ENCODE results near the gene LYPD6B.

Gene LYPD6B

DNA sequence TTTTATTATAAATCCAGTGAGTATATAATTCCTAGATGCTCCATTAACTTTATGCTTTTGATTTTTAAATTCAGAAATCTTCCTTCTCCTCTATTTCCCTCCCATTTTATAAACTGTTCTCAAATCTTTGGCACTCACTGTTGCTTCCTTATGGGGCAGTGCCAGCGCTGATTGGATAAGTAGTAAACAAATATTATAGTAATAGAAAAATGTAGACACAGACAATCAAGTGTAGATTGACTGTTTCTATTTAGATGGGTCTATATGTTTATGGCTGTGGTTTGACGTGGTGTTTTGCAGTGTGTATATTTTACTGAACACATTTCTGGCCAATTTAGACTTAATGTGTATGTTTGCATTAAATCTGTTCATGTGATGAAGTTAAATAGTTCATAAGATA lies 36.6 kb downstream of the LYPD6B start:
- no peak overlapping the region for H3K27ac ChIP-seq (ENCODE audit: low read depth, low read length)
- no peaks in the 10 kb centered on the region for H3K4me1 ChIP-seq (ENCODE audit: control insufficient read depth, insufficient read depth, low read length)
- no peaks in the 10 kb centered on the region for H3K36me3 ChIP-seq (ENCODE audit: control insufficient read depth, insufficient read depth, low read length)
- H3K9ac ChIP-seq (ENCODE audit: low read length): no peak overlapping the region
- no peak overlapping the region for H3K4me3 ChIP-seq (ENCODE audit: low read length)
- H3K27me3 ChIP-seq (ENCODE audit: control insufficient read depth, insufficient read depth, low read length): no peaks in the 10 kb centered on the region

GRCh38 chr2:149075853-149076252 lies 37.4 kb downstream of the LYPD6B start:
- Histone ChIP-seq H3K36me3 (ENCODE audit: control insufficient read depth, insufficient read depth, low read length) (no peaks in the 10 kb centered on the region), H3K27me3 (ENCODE audit: control insufficient read depth, insufficient read depth, low read length) (no peaks in the 10 kb centered on the region), H3K4me1 (ENCODE audit: control insufficient read depth, insufficient read depth, low read length) (no peaks in the 10 kb centered on the region), H3K9ac (ENCODE audit: low read length) (no peak overlapping the region), H3K27ac (ENCODE audit: low read depth, low read length) (no peak overlapping the region), H3K4me3 (ENCODE audit: low read length) (no peak overlapping the region)

DNA sequence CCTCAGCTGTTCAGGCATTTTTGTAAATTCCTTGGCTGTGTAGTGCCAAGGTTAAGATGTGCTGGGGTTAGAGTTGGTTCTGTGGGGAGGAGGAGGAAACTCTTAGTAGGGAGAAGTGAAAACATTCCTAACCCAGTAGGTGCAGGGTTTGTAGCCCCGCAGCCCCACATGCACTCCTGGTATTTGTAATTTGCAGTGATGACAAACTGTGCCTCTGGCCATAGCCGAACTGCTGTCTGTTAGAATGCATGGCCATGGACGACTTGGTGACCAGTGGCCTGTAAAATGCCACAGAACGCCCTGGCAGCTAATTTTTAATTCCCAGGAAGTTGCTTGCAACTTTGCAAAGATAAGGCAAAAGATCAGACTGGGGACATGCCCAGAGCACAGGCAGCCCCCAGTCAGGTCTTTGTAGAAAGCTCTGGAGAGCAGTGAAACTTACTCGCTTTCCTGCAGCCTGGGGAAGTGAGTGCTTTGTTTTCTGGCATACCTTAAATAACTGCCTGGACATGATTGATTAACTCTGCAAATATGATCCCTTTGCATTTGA lies 38.4 kb downstream of the LYPD6B start:
- no peak overlapping the region for H3K4me3 ChIP-seq (ENCODE audit: low read length)
- no peaks in the 10 kb centered on the region for H3K27me3 ChIP-seq (ENCODE audit: control insufficient read depth, insufficient read depth, low read length)
- H3K36me3 ChIP-seq (ENCODE audit: control insufficient read depth, insufficient read depth, low read length): no peaks in the 10 kb centered on the region
- no peak overlapping the region for H3K9ac ChIP-seq (ENCODE audit: low read length)
- no peak overlapping the region for H3K27ac ChIP-seq (ENCODE audit: low read depth, low read length)
- H3K4me1 ChIP-seq (ENCODE audit: control insufficient read depth, insufficient read depth, low read length): no peaks in the 10 kb centered on the region

- no peaks in the 10 kb centered on the region for H3K4me1 ChIP-seq (ENCODE audit: control insufficient read depth, insufficient read depth, low read length)
- no peaks in the 10 kb centered on the region for H3K36me3 ChIP-seq (ENCODE audit: control insufficient read depth, insufficient read depth, low read length)
- H3K9ac ChIP-seq (ENCODE audit: low read length): no peak overlapping the region
- no peak overlapping the region for H3K4me3 ChIP-seq (ENCODE audit: low read length)
- no peaks in the 10 kb centered on the region for H3K27me3 ChIP-seq (ENCODE audit: control insufficient read depth, insufficient read depth, low read length)
- no peak overlapping the region for H3K27ac ChIP-seq (ENCODE audit: low read depth, low read length)
Observed at GRCh38 chr2:149077861-149078260, 39.4 kb downstream of the LYPD6B start.

DNA sequence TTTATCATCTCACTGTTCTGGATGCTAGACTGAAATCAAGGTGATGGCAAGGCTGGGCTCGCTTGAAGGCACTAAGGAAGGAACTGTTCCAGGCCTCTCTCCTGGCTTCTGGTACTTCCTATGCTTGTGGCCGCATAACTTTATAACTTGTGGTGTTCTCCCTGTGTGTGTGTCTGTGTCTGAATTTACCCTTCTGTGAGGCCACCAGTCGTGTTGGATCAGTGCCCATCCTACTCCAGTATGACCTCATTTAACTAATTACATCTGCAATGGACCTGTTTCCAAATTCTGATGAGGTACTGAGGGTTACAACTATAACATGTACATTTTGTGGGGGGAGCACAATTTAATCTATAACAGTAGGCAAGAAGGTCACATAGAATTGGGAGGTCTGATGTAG lies 41.6 kb downstream of the LYPD6B start:
- no peaks in the 10 kb centered on the region for H3K36me3 ChIP-seq (ENCODE audit: control insufficient read depth, insufficient read depth, low read length)
- no peaks in the 10 kb centered on the region for H3K4me1 ChIP-seq (ENCODE audit: control insufficient read depth, insufficient read depth, low read length)
- H3K9ac ChIP-seq (ENCODE audit: low read length): no peak overlapping the region

DNA sequence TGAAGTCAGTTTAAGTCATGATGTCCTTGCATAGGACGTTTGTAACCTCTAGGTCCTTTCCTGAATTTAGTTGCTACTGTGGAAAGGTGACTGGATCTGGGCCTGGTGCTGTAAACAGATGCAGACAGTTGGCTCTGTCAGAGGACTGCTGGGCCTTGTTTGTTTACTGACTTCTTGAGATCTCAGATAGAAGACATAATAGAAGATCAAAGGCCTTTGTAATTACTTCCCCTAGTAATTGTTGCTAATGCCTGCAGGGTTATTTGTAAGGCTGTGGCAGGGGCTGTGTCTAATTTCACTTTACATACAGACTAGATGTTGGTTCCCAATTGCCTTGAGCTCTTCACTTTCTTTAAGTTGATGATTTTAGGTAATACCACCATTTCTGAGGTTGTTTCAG lies 42.5 kb downstream of the LYPD6B start:
- no peaks in the 10 kb centered on the region for H3K36me3 ChIP-seq (ENCODE audit: control insufficient read depth, insufficient read depth, low read length)
- no peaks in the 10 kb centered on the region for H3K27me3 ChIP-seq (ENCODE audit: control insufficient read depth, insufficient read depth, low read length)
- no peaks in the 10 kb centered on the region for H3K4me1 ChIP-seq (ENCODE audit: control insufficient read depth, insufficient read depth, low read length)
- no peak overlapping the region for H3K9ac ChIP-seq (ENCODE audit: low read length)
- no peak overlapping the region for H3K27ac ChIP-seq (ENCODE audit: low read depth, low read length)
- no peak overlapping the region for H3K4me3 ChIP-seq (ENCODE audit: low read length)

More for the DNA sequence above, 41.6 kb downstream of the LYPD6B start:
- Histone ChIP-seq H3K27ac (ENCODE audit: low read depth, low read length) (no peak overlapping the region), H3K4me3 (ENCODE audit: low read length) (no peak overlapping the region), H3K27me3 (ENCODE audit: control insufficient read depth, insufficient read depth, low read length) (no peaks in the 10 kb centered on the region)

DNA sequence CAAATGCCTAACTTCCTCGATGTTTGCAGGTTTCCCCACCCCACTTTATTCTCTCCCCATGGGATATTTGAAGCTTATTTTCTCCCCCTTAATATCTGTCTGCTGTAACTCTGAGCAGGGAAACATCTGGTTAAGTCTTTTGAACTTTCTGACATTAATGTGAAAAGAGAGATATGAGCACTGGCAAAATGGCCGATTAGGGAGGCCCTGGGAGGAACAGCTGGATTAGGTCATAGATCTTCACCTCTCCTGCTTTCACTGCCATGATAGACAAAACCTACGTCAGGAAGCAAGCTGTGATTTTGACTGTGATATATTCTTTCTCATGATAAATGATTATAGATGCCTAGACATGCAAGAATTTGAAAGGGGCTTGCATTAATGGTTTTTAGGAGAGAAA lies 43.6 kb downstream of the LYPD6B start:
- Histone ChIP-seq H3K9ac (ENCODE audit: low read length) (no peak overlapping the region), H3K4me1 (ENCODE audit: control insufficient read depth, insufficient read depth, low read length) (no peaks in the 10 kb centered on the region), H3K27me3 (ENCODE audit: control insufficient read depth, insufficient read depth, low read length) (no peaks in the 10 kb centered on the region), H3K4me3 (ENCODE audit: low read length) (no peak overlapping the region), H3K36me3 (ENCODE audit: control insufficient read depth, insufficient read depth, low read length) (no peaks in the 10 kb centered on the region), H3K27ac (ENCODE audit: low read depth, low read length) (no peak overlapping the region)

DNA sequence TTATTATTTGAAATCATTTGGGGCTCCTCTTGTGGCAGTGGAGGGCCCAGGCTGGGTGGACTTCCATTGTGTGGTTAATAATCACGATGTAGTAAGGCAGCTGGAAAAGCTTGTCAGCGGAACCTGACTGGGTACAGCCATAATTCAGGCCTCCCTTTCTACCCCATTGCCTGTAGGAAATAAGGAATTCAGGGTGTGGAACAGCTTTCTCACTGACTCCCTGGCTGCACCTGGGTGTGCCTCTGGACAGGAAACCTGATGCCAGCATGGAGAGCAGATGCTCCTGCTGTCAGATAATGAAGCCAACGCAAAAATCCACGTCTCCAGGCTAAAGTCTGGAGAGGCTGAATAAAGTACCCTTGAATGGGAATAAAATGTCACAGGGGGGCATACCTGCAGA lies 44.2 kb downstream of the LYPD6B start:
- Histone ChIP-seq H3K9ac (ENCODE audit: low read length) (no peak overlapping the region), H3K36me3 (ENCODE audit: control insufficient read depth, insufficient read depth, low read length) (no peaks in the 10 kb centered on the region), H3K4me1 (ENCODE audit: control insufficient read depth, insufficient read depth, low read length) (no peaks in the 10 kb centered on the region), H3K27ac (ENCODE audit: low read depth, low read length) (no peak overlapping the region), H3K27me3 (ENCODE audit: control insufficient read depth, insufficient read depth, low read length) (no peaks in the 10 kb centered on the region), H3K4me3 (ENCODE audit: low read length) (no peak overlapping the region)

DNA sequence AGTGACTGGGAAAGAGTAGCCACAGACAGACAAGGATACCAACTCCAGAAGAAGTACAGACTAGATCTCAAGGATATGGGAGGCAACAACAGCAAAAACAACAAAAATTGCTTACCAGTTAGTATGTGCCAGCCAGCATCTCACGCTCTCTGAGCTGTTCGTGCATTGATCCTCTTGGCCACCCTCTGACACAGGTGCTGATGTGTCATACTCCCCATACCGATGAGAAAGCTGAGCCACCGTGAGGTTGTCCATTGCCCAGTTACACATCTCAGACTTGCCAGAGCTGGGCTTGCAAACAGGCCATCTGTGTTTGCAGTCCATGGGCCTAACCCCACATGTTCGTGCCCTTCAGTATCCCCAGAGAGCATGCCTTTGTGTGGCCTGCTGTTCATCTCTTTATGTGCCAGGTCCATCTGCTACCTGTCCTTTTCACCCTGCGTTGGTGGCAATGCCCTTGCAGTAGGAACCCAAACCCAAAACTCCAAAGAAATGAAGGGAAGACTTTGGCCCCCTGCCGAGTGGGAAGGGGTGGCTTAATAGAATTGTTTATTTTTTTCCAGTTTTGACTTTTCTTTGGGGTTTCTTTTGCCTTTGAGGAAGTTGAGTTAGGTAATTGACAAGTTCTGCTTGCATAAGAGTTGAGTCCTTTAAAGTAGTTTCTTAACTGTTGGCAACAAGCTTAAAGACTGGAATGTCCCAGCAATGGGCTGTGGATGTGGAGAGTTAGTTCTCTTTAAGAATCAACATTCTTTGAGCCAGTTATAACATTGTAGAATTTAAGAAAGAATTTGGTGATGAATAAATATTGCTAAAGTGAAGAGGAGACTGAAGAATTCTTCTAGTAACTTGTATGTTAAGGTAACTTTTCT lies 46.7 kb downstream of the LYPD6B start:
- Histone ChIP-seq H3K27ac (ENCODE audit: low read depth, low read length) (no peak overlapping the region), H3K9ac (ENCODE audit: low read length) (no peak overlapping the region), H3K36me3 (ENCODE audit: control insufficient read depth, insufficient read depth, low read length) (no peaks in the 10 kb centered on the region), H3K4me3 (ENCODE audit: low read length) (no peak overlapping the region), H3K4me1 (ENCODE audit: control insufficient read depth, insufficient read depth, low read length) (no peaks in the 10 kb centered on the region), H3K27me3 (ENCODE audit: control insufficient read depth, insufficient read depth, low read length) (no peaks in the 10 kb centered on the region)

GRCh38 chr2:149087751-149088150 lies 49.3 kb downstream of the LYPD6B start:
- H3K9ac ChIP-seq (ENCODE audit: low read length): no peak overlapping the region
- H3K27me3 ChIP-seq (ENCODE audit: control insufficient read depth, insufficient read depth, low read length): no peaks in the 10 kb centered on the region
- H3K36me3 ChIP-seq (ENCODE audit: control insufficient read depth, insufficient read depth, low read length): no peaks in the 10 kb centered on the region
- no peak overlapping the region for H3K4me3 ChIP-seq (ENCODE audit: low read length)
- no peaks in the 10 kb centered on the region for H3K4me1 ChIP-seq (ENCODE audit: control insufficient read depth, insufficient read depth, low read length)
- H3K27ac ChIP-seq (ENCODE audit: low read depth, low read length): no peak overlapping the region

DNA sequence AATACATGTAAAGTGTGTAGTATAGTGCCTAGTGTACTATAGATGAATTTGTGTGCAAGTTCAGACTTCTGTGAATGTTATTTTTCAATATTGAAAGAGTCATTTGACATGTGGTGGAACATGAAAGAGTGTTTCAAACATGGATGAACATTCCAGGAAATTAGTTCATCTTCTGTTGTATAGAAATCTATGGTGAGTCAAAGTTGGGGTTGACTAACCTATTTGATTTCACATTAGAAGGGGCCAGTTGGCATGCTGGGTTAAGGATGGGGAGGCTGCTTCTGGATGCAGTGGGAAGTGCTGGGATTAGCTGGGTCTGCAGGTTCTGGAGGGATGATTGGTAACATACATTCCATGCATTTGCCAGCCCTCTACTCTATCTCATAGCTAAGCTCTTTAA lies 50.6 kb downstream of the LYPD6B start:
- Histone ChIP-seq H3K36me3 (ENCODE audit: control insufficient read depth, insufficient read depth, low read length) (no peaks in the 10 kb centered on the region), H3K27ac (ENCODE audit: low read depth, low read length) (no peak overlapping the region), H3K27me3 (ENCODE audit: control insufficient read depth, insufficient read depth, low read length) (no peaks in the 10 kb centered on the region), H3K4me1 (ENCODE audit: control insufficient read depth, insufficient read depth, low read length) (no peaks in the 10 kb centered on the region), H3K9ac (ENCODE audit: low read length) (no peak overlapping the region), H3K4me3 (ENCODE audit: low read length) (no peak overlapping the region)

- Histone ChIP-seq H3K27ac (ENCODE audit: low read depth, low read length) (no peak overlapping the region), H3K27me3 (ENCODE audit: control insufficient read depth, insufficient read depth, low read length) (no peaks in the 10 kb centered on the region), H3K4me3 (ENCODE audit: low read length) (no peak overlapping the region), H3K36me3 (ENCODE audit: control insufficient read depth, insufficient read depth, low read length) (no peaks in the 10 kb centered on the region), H3K9ac (ENCODE audit: low read length) (no peak overlapping the region), H3K4me1 (ENCODE audit: control insufficient read depth, insufficient read depth, low read length) (no peaks in the 10 kb centered on the region)
Observed at GRCh38 chr2:149090706-149091105, 52.2 kb downstream of the LYPD6B start.

- Histone ChIP-seq H3K9ac (ENCODE audit: low read length) (no peak overlapping the region), H3K27ac (ENCODE audit: low read depth, low read length) (no peak overlapping the region), H3K27me3 (ENCODE audit: control insufficient read depth, insufficient read depth, low read length) (no peaks in the 10 kb centered on the region), H3K4me1 (ENCODE audit: control insufficient read depth, insufficient read depth, low read length) (no peaks in the 10 kb centered on the region), H3K36me3 (ENCODE audit: control insufficient read depth, insufficient read depth, low read length) (no peaks in the 10 kb centered on the region), H3K4me3 (ENCODE audit: low read length) (no peak overlapping the region)
Observed at GRCh38 chr2:149093579-149093978, 55.1 kb downstream of the LYPD6B start.
